SK-N-SH (cell line): Measurements from ENCODE around the gene CTPS1. TPM values are rescaled to one million over a fixed set of nuclear protein-coding genes. Genes with fewer than 3 reads are reported as not detected.

ENCODE experiments used
- CTCF ChIA-PET: fragments of 300-600, 350-600 bp; formaldehyde crosslinking; extraction: SDS; loops from one replicate; lab custom pipeline; 2021; lab: Yijun Ruan, JAX
- POLR2A ChIA-PET: fragments of 350-600 bp; sonication (Branson Sonifier 250); formaldehyde crosslinking; extraction: SDS; loops from one replicate; lab custom pipeline; 2020; ENCODE audit warnings: antibody characterized with exemption, inconsistent platforms; lab: Yijun Ruan, JAX
- DNase-seq: peaks from one replicate; pipeline ENCODE4 v3.0.0; 2012
- H2AFZ ChIP-seq: fragments of 200-600 bp; sonication (generic); 2 replicates; pipeline ENCODE4 v1.8.1; 2016; ENCODE audit warnings: antibody characterized with exemption, mild to moderate bottlenecking, low read depth
- H3F3A ChIP-seq: fragments of 200-600 bp; sonication (generic); replicated peaks from 2 replicates; pipeline ENCODE3; 2016; ENCODE audit warnings: antibody characterized with exemption, mild to moderate bottlenecking; ENCODE audit not compliant: insufficient read depth
- H3K27ac ChIP-seq, 2 experiments: fragments of 200-500 bp in 1 of 2; fragments of 200-600 bp in 1 of 2; sonication (Bioruptor generic) in 1 of 2; sonication (generic), shearing (Covaris generic) in 1 of 2; 2 replicates each; pipeline versions ENCODE4 v1.5.1 to v1.6.1; 2014 to 2016; ENCODE audit warnings: low read depth in 2 of 2, inconsistent platforms in 1 of 2, low read length in 1 of 2, mild to moderate bottlenecking in 1 of 2, mixed read lengths in 1 of 2
- H3K27me3 ChIP-seq: fragments of 200-600 bp; sonication (generic), shearing (Covaris generic); 2 replicates; pipeline ENCODE4 v1.6.1; 2016; ENCODE audit warnings: mixed run types; ENCODE audit not compliant: insufficient read depth
- H3K36me3 ChIP-seq, 2 experiments: fragments of 200-500 bp in 1 of 2; fragments of 200-600 bp in 1 of 2; sonication (Bioruptor generic) in 1 of 2; sonication (generic) in 1 of 2; replicated peaks in 1 of 2; 2 replicates each; pipeline versions ENCODE3 to v1.5.1; 2014 to 2016; ENCODE audit warnings: low read length in 1 of 2, mild to moderate bottlenecking in 1 of 2; ENCODE audit not compliant: insufficient read depth in 2 of 2, control insufficient read depth in 1 of 2
- H3K4me1 ChIP-seq, 2 experiments: fragments of 200-500 bp in 1 of 2; fragments of 200-600 bp in 1 of 2; sonication (Bioruptor generic) in 1 of 2; sonication (generic), shearing (Covaris generic) in 1 of 2; 2 replicates each; pipeline versions ENCODE4 v1.5.1 to v1.6.1; 2014 to 2016; ENCODE audit warnings: low read depth in 1 of 2, low read length in 1 of 2, mixed run types in 1 of 2; ENCODE audit not compliant: insufficient read depth in 2 of 2, control insufficient read depth in 1 of 2
- H3K4me2 ChIP-seq: fragments of 200-600 bp; sonication (generic), shearing (Covaris generic); 2 replicates; pipeline ENCODE4 v1.6.1; 2017; ENCODE audit warnings: mixed run types
- H3K4me3 ChIP-seq, 2 experiments: fragments of 200-500 bp in 1 of 2; fragments of 200-600 bp in 1 of 2; sonication (Bioruptor generic) in 1 of 2; sonication (generic), shearing (Covaris generic) in 1 of 2; 2 replicates each; pipeline versions ENCODE4 v1.5.1 to v1.8.1; 2014 to 2016; ENCODE audit warnings: low read depth in 2 of 2, inconsistent platforms in 1 of 2, low read length in 1 of 2, mild to moderate bottlenecking in 1 of 2, mixed read lengths in 1 of 2, moderate library complexity in 1 of 2
- H3K79me2 ChIP-seq: fragments of 200-600 bp; sonication (generic); 2 replicates; pipeline ENCODE4 v1.8.1; 2017; ENCODE audit warnings: mild to moderate bottlenecking; ENCODE audit not compliant: insufficient read depth
- H3K9ac ChIP-seq: fragments of 200-600 bp; sonication (generic); 2 replicates; pipeline ENCODE4 v1.6.1; 2017; ENCODE audit warnings: mixed run types
- H3K9me2 ChIP-seq: fragments of 200-600 bp; sonication (generic); 2 replicates; pipeline ENCODE4 v1.6.1; 2017; ENCODE audit warnings: mixed run types
- H3K9me3 ChIP-seq: fragments of 200-600 bp; sonication (generic); 2 replicates; pipeline ENCODE4 v1.6.1; 2017; ENCODE audit warnings: mixed run types, mild to moderate bottlenecking, moderate library complexity
- H4K20me1 ChIP-seq: fragments of 200-600 bp; sonication (generic); 2 replicates; pipeline ENCODE4 v1.6.1; 2017; ENCODE audit warnings: mild to moderate bottlenecking, mixed run types; ENCODE audit not compliant: insufficient read depth
- CHD2 ChIP-seq: fragments of 150-350 bp; IDR thresholded peaks from 2 replicates; pipeline ENCODE4 v1.6.1; 2018; ENCODE audit warnings: low read length; ENCODE audit not compliant: partially characterized antibody
- ELF1 ChIP-seq: IDR thresholded peaks from 2 replicates; pipeline ENCODE4 v1.4.0; 2012
- EP300 ChIP-seq, 2 experiments: IDR thresholded peaks; 2 replicates each; pipeline versions ENCODE4 v1.4.0 to v1.6.1; 2012; ENCODE audit warnings: borderline replicate concordance in 1 of 2, low read depth in 1 of 2, low read length in 1 of 2
- EZH2phosphoT487 ChIP-seq: fragments of 200-600 bp; sonication (generic); IDR thresholded peaks from 2 replicates; pipeline ENCODE4 v1.6.1; 2017; ENCODE audit warnings: low read depth, mixed run types, mild to moderate bottlenecking, antibody characterized with exemption, moderate library complexity, borderline replicate concordance
- FOSL2 ChIP-seq: IDR thresholded peaks from 2 replicates; pipeline ENCODE4 v1.4.0; 2012; ENCODE audit warnings: low read depth, mild to moderate bottlenecking, moderate library complexity, borderline replicate concordance
- FOXJ3 ChIP-seq: sonication (generic); formaldehyde crosslinking; IDR thresholded peaks from 2 replicates; pipeline ENCODE4 v1.5.1; 2020; ENCODE audit warnings: mild to moderate bottlenecking, missing genetic modification reagents
- GATA2 ChIP-seq: sonication (generic); formaldehyde crosslinking; IDR thresholded peaks from 2 replicates; pipeline ENCODE4 v1.5.0; 2020; ENCODE audit warnings: mild to moderate bottlenecking, missing genetic modification reagents
- MEF2A ChIP-seq: IDR thresholded peaks from 2 replicates; pipeline ENCODE4 v1.4.0; 2012; ENCODE audit warnings: low read depth, borderline replicate concordance
- MXI1 ChIP-seq: IDR thresholded peaks from 2 replicates; pipeline ENCODE4 v1.6.1; 2012; ENCODE audit warnings: mild to moderate bottlenecking, low read depth, low read length, improper control_type of control experiment
- NFIC ChIP-seq: IDR thresholded peaks from 2 replicates; pipeline ENCODE4 v1.4.0; 2012; ENCODE audit warnings: borderline replicate concordance
- SIN3A ChIP-seq: IDR thresholded peaks from 2 replicates; pipeline ENCODE4 v1.6.1; 2012; ENCODE audit warnings: low read depth, mild to moderate bottlenecking, low read length, moderate library complexity, borderline replicate concordance
- TAF1 ChIP-seq: IDR thresholded peaks from 2 replicates; pipeline ENCODE4 v1.6.1; 2012; ENCODE audit warnings: low read depth, mild to moderate bottlenecking, low read length, moderate library complexity, borderline replicate concordance
- WGBS: methylation state at CpG from one replicate; pipeline ENCODE4 v1.1.6; 2017; ENCODE audit warnings: low lambda C conversion rate; 5-methylcytosine and 5-hydroxymethylcytosine counted together
- polyA plus RNA-seq, 3 experiments: library from polyadenylated mRNA; depleted of rRNA; stranded (reverse); fragments of >200 nt; gene quantifications; 2 replicates each; pipeline ENCODE4 v1.2.3, GENCODE V29; 2012
- TF ChIP-seq, protein P1 (sequence below): IDR thresholded peaks from 2 replicates; pipeline ENCODE4 v1.4.0; 2012; ENCODE audit warnings: low read depth, borderline replicate concordance
- TF ChIP-seq, protein P2 (sequence below): fragments of 200-600 bp; sonication (generic); IDR thresholded peaks from 2 replicates; pipeline ENCODE4 v1.6.1; 2017; ENCODE audit warnings: antibody characterized with exemption, mild to moderate bottlenecking, moderate library complexity
- TF ChIP-seq, protein P3 (sequence below): fragments of 150-350 bp; IDR thresholded peaks from 2 replicates; pipeline ENCODE4 v1.6.1; 2017; ENCODE audit warnings: antibody characterized with exemption, low read length, low read depth, borderline replicate concordance
- TF ChIP-seq, protein P4 (sequence below): IDR thresholded peaks from 2 replicates; pipeline ENCODE4 v1.4.0; 2012; ENCODE audit warnings: low read depth
- TF ChIP-seq, protein P5 (sequence below): fragments of 150-350 bp; IDR thresholded peaks from 2 replicates; pipeline ENCODE4 v1.6.1; 2016; ENCODE audit warnings: mild to moderate bottlenecking, low read depth, low read length

Gene CTPS1
- polyA plus RNA-seq, 1 of the 3 experiments (the other 2 are of a cell fraction), result 34.5 TPM

DNA sequence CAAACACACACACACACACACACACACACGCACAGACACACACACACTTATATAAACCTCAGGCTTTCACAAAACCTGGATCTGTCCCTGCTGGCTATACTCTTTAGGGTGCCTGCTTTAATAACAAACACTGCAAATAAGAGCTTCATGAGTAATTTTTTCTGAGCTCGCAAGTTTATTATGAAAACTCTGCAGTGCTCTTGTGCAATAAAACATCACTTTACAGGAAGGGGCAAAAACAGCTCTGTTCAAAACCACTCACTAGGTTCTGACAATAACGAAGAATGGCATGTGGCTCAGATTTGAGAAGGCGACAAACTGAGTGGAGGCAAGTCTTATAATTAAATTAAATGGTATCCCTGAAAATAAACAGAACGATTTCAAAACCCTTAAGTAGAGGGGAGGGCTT, 42.6 kb upstream of the CTPS1 start:
- TF ChIP-seq CHD2 (no peak), MXI1 (no peak), EP300 (IDR thresholded peaks at IDR 0.05; ENCODE audit: borderline replicate concordance in 1 of 2, low read depth in 1 of 2, low read length in 1 of 2) (no peak), FOSL2 (no peak), FOXJ3 (CRISPR knock-in tag) (no peak), GATA2 (CRISPR knock-in tag) (no peak), NFIC (no peak), MEF2A (no peak), TAF1 (no peak)
- TF ChIP-seq, protein P1, sequence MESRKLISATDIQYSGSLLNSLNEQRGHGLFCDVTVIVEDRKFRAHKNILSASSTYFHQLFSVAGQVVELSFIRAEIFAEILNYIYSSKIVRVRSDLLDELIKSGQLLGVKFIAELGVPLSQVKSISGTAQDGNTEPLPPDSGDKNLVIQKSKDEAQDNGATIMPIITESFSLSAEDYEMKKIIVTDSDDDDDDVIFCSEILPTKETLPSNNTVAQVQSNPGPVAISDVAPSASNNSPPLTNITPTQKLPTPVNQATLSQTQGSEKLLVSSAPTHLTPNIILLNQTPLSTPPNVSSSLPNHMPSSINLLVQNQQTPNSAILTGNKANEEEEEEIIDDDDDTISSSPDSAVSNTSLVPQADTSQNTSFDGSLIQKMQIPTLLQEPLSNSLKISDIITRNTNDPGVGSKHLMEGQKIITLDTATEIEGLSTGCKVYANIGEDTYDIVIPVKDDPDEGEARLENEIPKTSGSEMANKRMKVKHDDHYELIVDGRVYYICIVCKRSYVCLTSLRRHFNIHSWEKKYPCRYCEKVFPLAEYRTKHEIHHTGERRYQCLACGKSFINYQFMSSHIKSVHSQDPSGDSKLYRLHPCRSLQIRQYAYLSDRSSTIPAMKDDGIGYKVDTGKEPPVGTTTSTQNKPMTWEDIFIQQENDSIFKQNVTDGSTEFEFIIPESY, result no peak
- TF ChIP-seq, protein P2, sequence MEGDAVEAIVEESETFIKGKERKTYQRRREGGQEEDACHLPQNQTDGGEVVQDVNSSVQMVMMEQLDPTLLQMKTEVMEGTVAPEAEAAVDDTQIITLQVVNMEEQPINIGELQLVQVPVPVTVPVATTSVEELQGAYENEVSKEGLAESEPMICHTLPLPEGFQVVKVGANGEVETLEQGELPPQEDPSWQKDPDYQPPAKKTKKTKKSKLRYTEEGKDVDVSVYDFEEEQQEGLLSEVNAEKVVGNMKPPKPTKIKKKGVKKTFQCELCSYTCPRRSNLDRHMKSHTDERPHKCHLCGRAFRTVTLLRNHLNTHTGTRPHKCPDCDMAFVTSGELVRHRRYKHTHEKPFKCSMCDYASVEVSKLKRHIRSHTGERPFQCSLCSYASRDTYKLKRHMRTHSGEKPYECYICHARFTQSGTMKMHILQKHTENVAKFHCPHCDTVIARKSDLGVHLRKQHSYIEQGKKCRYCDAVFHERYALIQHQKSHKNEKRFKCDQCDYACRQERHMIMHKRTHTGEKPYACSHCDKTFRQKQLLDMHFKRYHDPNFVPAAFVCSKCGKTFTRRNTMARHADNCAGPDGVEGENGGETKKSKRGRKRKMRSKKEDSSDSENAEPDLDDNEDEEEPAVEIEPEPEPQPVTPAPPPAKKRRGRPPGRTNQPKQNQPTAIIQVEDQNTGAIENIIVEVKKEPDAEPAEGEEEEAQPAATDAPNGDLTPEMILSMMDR, result no peak
- Histone ChIP-seq H3F3A (no peaks in the 10 kb centered on the region), H3K79me2 (no peaks in the 10 kb centered on the region), H3K9ac (no peak overlapping the region), H3K9me3 (no peaks in the 10 kb centered on the region), H4K20me1 (no peaks in the 10 kb centered on the region), H2AFZ (no peak overlapping the region), H3K4me3 (no peak overlapping the region), H3K27ac (no peak overlapping the region), H3K4me1 (no peaks in the 10 kb centered on the region), H3K36me3 (no peaks in the 10 kb centered on the region), H3K9me2 (no peaks in the 10 kb centered on the region), H3K27me3 (no peaks in the 10 kb centered on the region), H3K4me2 (no peak overlapping the region)
- no peak for DNase-seq
- POLR2A ChIA-PET, result no interaction called here
- WGBS, result 43% methylated on average over 5 of the region's 5 CpGs
- CTCF ChIA-PET, result interaction anchor here (1.0 to 3.9 kb wide), 3 partner anchors 12 to 88 kb away, joined by 3 to 25 read pairs (median 8); no protein-coding TSS in a partner anchor

DNA sequence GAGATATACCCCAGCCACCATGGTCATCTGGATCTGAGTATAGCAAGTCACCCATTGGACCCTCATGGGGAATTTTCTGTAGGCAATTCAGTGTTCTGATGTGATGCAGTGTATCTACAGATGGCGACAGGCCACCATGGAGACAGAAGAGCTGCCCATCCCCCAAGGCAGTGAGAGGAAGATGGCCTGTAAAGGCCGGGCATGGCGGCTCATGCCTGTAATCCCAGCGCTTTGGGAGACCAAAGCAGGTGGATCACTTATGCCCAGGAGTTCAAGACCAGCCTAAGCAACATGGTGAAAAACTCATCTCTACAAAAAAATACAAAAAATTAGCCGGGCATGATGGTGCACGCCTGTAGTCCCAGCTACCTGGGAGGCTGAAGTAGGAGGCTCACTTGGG, 41.1 kb upstream of the CTPS1 start:
- Histone ChIP-seq H4K20me1 (no peaks in the 10 kb centered on the region), H3K9me2 (no peaks in the 10 kb centered on the region), H3K36me3 (no peaks in the 10 kb centered on the region), H2AFZ (no peak overlapping the region), H3K4me3 (no peak overlapping the region), H3K79me2 (no peaks in the 10 kb centered on the region), H3K9me3 (no peaks in the 10 kb centered on the region), H3K9ac (no peak overlapping the region), H3K4me2 (no peak overlapping the region), H3K27me3 (no peaks in the 10 kb centered on the region), H3K4me1 (no peaks in the 10 kb centered on the region), H3K27ac (no peak overlapping the region), H3F3A (no peaks in the 10 kb centered on the region)
- no peak for DNase-seq
- 98% methylated on average over 6 of the region's 6 CpGs for WGBS
- ChIA-PET CTCF (interaction anchor here (2.0 kb wide), 1 partner anchor 10 kb away, joined by 9 read pairs; no protein-coding TSS in a partner anchor), POLR2A (no interaction called here)
- TF ChIP-seq, protein P3, sequence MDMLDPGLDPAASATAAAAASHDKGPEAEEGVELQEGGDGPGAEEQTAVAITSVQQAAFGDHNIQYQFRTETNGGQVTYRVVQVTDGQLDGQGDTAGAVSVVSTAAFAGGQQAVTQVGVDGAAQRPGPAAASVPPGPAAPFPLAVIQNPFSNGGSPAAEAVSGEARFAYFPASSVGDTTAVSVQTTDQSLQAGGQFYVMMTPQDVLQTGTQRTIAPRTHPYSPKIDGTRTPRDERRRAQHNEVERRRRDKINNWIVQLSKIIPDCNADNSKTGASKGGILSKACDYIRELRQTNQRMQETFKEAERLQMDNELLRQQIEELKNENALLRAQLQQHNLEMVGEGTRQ, result no peak
- TF ChIP-seq ELF1 (no peak), NFIC (no peak), TAF1 (no peak), EZH2phosphoT487 (no peak), SIN3A (no peak), GATA2 (CRISPR knock-in tag) (no peak)
- TF ChIP-seq, protein P4, sequence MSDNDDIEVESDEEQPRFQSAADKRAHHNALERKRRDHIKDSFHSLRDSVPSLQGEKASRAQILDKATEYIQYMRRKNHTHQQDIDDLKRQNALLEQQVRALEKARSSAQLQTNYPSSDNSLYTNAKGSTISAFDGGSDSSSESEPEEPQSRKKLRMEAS, result no peak
- TF ChIP-seq, protein P5, sequence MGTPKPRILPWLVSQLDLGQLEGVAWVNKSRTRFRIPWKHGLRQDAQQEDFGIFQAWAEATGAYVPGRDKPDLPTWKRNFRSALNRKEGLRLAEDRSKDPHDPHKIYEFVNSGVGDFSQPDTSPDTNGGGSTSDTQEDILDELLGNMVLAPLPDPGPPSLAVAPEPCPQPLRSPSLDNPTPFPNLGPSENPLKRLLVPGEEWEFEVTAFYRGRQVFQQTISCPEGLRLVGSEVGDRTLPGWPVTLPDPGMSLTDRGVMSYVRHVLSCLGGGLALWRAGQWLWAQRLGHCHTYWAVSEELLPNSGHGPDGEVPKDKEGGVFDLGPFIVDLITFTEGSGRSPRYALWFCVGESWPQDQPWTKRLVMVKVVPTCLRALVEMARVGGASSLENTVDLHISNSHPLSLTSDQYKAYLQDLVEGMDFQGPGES, result no peak
